AG04449 (cell line): ENCODE data around the gene SPI1.

ENCODE experiments used
- CTCF ChIA-PET: fragments of 350-600 bp; formaldehyde crosslinking; extraction: SDS; loops from one replicate; lab custom pipeline; 2021; ENCODE audit warnings: antibody characterized with exemption; lab: Yijun Ruan, JAX
- POLR2A ChIA-PET: fragments of 400-600, 350-600 bp; formaldehyde crosslinking; extraction: SDS; loops from one replicate; lab custom pipeline; 2020; ENCODE audit warnings: antibody characterized with exemption, inconsistent platforms; lab: Yijun Ruan, JAX
- DNase-seq: peaks from one replicate; pipeline ENCODE4 v3.0.0-alpha.2; 2010; ENCODE audit warnings: low read depth, low spot score
- H3K4me3 ChIP-seq: 2 replicates; pipeline ENCODE4 v1.5.1; 2011; ENCODE audit warnings: low read depth, mild to moderate bottlenecking, control low read depth, low read length
- CTCF ChIP-seq: IDR thresholded peaks from one replicate; pipeline ENCODE4 v1.5.1; 2011; ENCODE audit warnings: mild to moderate bottlenecking, moderate library complexity, low read length, control low read depth, inconsistent platforms; ENCODE audit not compliant: insufficient read depth; ENCODE audit errors: missing control alignments

The SPI1 gene

GRCh38 chr11:47399860-47400767 is 21.8 kb upstream of the SPI1 start:
- TF ChIP-seq CTCF: no peak
- ChIA-PET POLR2A (interaction anchor here (1.1 to 1.2 kb wide), 2 partner anchors 9 to 18 kb away, joined by 3 to 4 read pairs; no protein-coding TSS in a partner anchor), CTCF (interaction anchor here (0.6 to 5.9 kb wide), 4 partner anchors 11 to 395 kb away, joined by 3 to 49 read pairs (median 14); no protein-coding TSS in a partner anchor)
- no peak for DNase-seq
- peak overlapping the region; percentile 57 for H3K4me3 ChIP-seq

- no peak for TF ChIP-seq CTCF
- no peak overlapping the region for H3K4me3 ChIP-seq
- ChIA-PET CTCF (interaction anchor here (0.8 to 5.9 kb wide), 4 partner anchors 9 to 26 kb away, joined by 3 to 49 read pairs (median 5); no protein-coding TSS in a partner anchor), POLR2A (interaction anchor here (0.7 kb wide), 1 partner anchor 25 kb away, joined by 3 read pairs; no protein-coding TSS in a partner anchor)
- DNase-seq: no peak
Observed at GRCh38 chr11:47398551-47398950, 20.2 kb upstream of the SPI1 start.

GRCh38 chr11:47398011-47398410 is 19.7 kb upstream of the SPI1 start:
- ChIA-PET CTCF (interaction anchor here (1.3 to 5.9 kb wide), 3 partner anchors 11 to 26 kb away, joined by 5 to 49 read pairs (median 5); no protein-coding TSS in a partner anchor), POLR2A (no interaction called here)
- no peak for TF ChIP-seq CTCF
- DNase-seq: no peak
- H3K4me3 ChIP-seq: no peak overlapping the region

- POLR2A ChIA-PET: interaction anchor here (0.7 kb wide), 1 partner anchor 15 kb away, joined by 4 read pairs; no protein-coding TSS in a partner anchor
Observed at GRCh38 chr11:47396049-47396320, 17.6 kb upstream of the SPI1 start.

GRCh38 chr11:47395223-47396048 is 17.1 kb upstream of the SPI1 start:
- DNase-seq: no peak
- ChIA-PET CTCF (interaction anchor here (5.9 to 8.3 kb wide), 2 partner anchors 22 to 23 kb away, joined by 49 to 123 read pairs; no protein-coding TSS in a partner anchor), POLR2A (no interaction called here)
- no peak for TF ChIP-seq CTCF
- H3K4me3 ChIP-seq: no peak overlapping the region

More at GRCh38 chr11:47396049-47396320, 17.6 kb upstream of the SPI1 start:
- no peak for TF ChIP-seq CTCF
- no peak overlapping the region for H3K4me3 ChIP-seq
- CTCF ChIA-PET: interaction anchor here (0.9 to 5.9 kb wide), 2 partner anchors 18 to 24 kb away, joined by 3 to 49 read pairs; no protein-coding TSS in a partner anchor
- DNase-seq: no peak
